HCT116 (cell line): ENCODE results near the gene RAB40C. TPM values are rescaled to one million over a fixed set of nuclear protein-coding genes. Genes with fewer than 3 reads are reported as not detected.

ENCODE experiments used
- ATAC-seq: fragments of 200-7000 bp; cut with Tn5 transposase; 2 replicates; pipeline ENCODE4 v1.9.1; 2020; ENCODE audit warnings: mild to moderate bottlenecking, moderate library complexity
- BruUV-seq: library from RNA; stranded (reverse); fragments of 400-500 nt; replicated peaks from 2 replicates; lab custom pipeline; 2021; lab: Mats Ljungman, UMichigan
- CTCF ChIA-PET: fragments of 300-600 bp; sonication (Branson Sonifier 250); formaldehyde crosslinking; loops from one replicate; lab custom pipeline; 2021; ENCODE audit warnings: antibody characterized with exemption; lab: Charles Lee
- POLR2A ChIA-PET: fragments of 300-600, 350-600 bp; sonication (Branson Sonifier 250); formaldehyde crosslinking; loops from one replicate; lab custom pipeline; 2021; ENCODE audit warnings: antibody characterized with exemption; lab: Charles Lee
- RAD21 ChIA-PET, 2 experiments: fragments of 300-600 bp; sonication (Branson Sonifier 250); formaldehyde crosslinking; loops; one replicate each; lab custom pipeline; 2023; ENCODE audit warnings: low total read pairs in 2 of 2; ENCODE audit not compliant: uncharacterized antibody in 2 of 2, unreplicated experiment in 2 of 2, low non-redundant PET in 1 of 2; lab: Charles Lee
- DNase-seq: peaks from one replicate; pipeline ENCODE4 v3.0.0-alpha.2; 2010; ENCODE audit warnings: low read depth, low spot score
- H2AFZ ChIP-seq: fragments of 200-600 bp; shearing (Covaris generic), sonication (generic); 2 replicates; pipeline ENCODE4 v1.6.1; 2017; ENCODE audit warnings: low read depth, mixed run types, mixed read lengths, antibody characterized with exemption, low read length; ENCODE audit not compliant: poor library complexity, severe bottlenecking
- H3K27ac ChIP-seq: 2 replicates; pipeline ENCODE4 v1.5.1; 2012; ENCODE audit warnings: low read depth, low read length
- H3K27me3 ChIP-seq: fragments of 200-600 bp; sonication (generic); 2 replicates; pipeline ENCODE4 v1.6.1; 2016; ENCODE audit warnings: mixed run types, low read length, mixed read lengths; ENCODE audit not compliant: insufficient read depth
- H3K36me3 ChIP-seq, 2 experiments: fragments of 200-500 bp in 1 of 2; fragments of 200-600 bp in 1 of 2; sonication (Bioruptor generic) in 1 of 2; sonication (generic) in 1 of 2; 2 replicates each; pipeline versions ENCODE4 v1.5.1 to v1.6.1; 2014 to 2016; ENCODE audit warnings: low read length in 2 of 2, inconsistent platforms in 1 of 2, mixed read lengths in 1 of 2, mixed run types in 1 of 2; ENCODE audit not compliant: insufficient read depth in 2 of 2, control insufficient read depth in 1 of 2
- H3K4me1 ChIP-seq, 2 experiments: fragments of 200-600 bp in 1 of 2; sonication (generic) in 1 of 2; 2 replicates each; pipeline versions ENCODE4 v1.5.1 to v1.6.1; 2012 to 2017; ENCODE audit warnings: low read length in 2 of 2, inconsistent platforms in 1 of 2, mild to moderate bottlenecking in 1 of 2, mixed read lengths in 1 of 2, mixed run types in 1 of 2, moderate library complexity in 1 of 2; ENCODE audit not compliant: insufficient read depth in 2 of 2, control insufficient read depth in 1 of 2
- H3K4me2 ChIP-seq: fragments of 200-600 bp; sonication (generic); 2 replicates; pipeline ENCODE4 v1.6.1; 2017; ENCODE audit warnings: mixed run types, low read length, mixed read lengths
- H3K4me3 ChIP-seq, 2 experiments: fragments of 200-600 bp in 1 of 2; sonication (generic) in 1 of 2; replicated peaks in 1 of 2; 2 replicates each; pipeline ENCODE4 v1.5.1; 2011 to 2016; ENCODE audit warnings: low read length in 2 of 2, control low read depth in 1 of 2, low read depth in 1 of 2, mild to moderate bottlenecking in 1 of 2, mixed read lengths in 1 of 2, mixed run types in 1 of 2
- H3K79me2 ChIP-seq: fragments of 200-600 bp; sonication (generic); 2 replicates; pipeline ENCODE4 v1.6.1; 2017; ENCODE audit warnings: mild to moderate bottlenecking, mixed run types, low read length, moderate library complexity, mixed read lengths; ENCODE audit not compliant: insufficient read depth
- H3K9ac ChIP-seq: fragments of 200-600 bp; sonication (generic); 2 replicates; pipeline ENCODE4 v1.6.1; 2016; ENCODE audit warnings: low read length, mixed read lengths
- H3K9me2 ChIP-seq: fragments of 200-600 bp; sonication (generic), shearing (Covaris generic); 2 replicates; pipeline ENCODE4 v1.6.1; 2017; ENCODE audit warnings: mixed run types, mild to moderate bottlenecking, moderate library complexity; ENCODE audit not compliant: insufficient read depth
- H3K9me3 ChIP-seq, 2 experiments: fragments of 200-500 bp in 1 of 2; fragments of 200-600 bp in 1 of 2; sonication (Bioruptor generic) in 1 of 2; sonication (generic) in 1 of 2; 2 replicates each; pipeline ENCODE4 v1.6.1; 2014 to 2017; ENCODE audit warnings: low read length in 2 of 2, mixed read lengths in 2 of 2, inconsistent platforms in 1 of 2, low read depth in 1 of 2, mild to moderate bottlenecking in 1 of 2, mixed run types in 1 of 2, moderate library complexity in 1 of 2; ENCODE audit not compliant: control insufficient read depth in 1 of 2, insufficient read depth in 1 of 2
- H4K20me1 ChIP-seq: fragments of 200-600 bp; sonication (generic), shearing (Covaris generic); 2 replicates; pipeline ENCODE4 v1.6.1; 2017; ENCODE audit warnings: mixed run types, mild to moderate bottlenecking, moderate library complexity; ENCODE audit not compliant: insufficient read depth
- CBX3 ChIP-seq: IDR thresholded peaks from 2 replicates; pipeline ENCODE4 v1.6.1; 2012; ENCODE audit warnings: low read depth
- CEBPB ChIP-seq: IDR thresholded peaks from 2 replicates; pipeline ENCODE4 v1.6.1; 2012; ENCODE audit warnings: low read depth
- EZH2phosphoT487 ChIP-seq: fragments of 200-600 bp; IDR thresholded peaks from 2 replicates; pipeline ENCODE4 v1.6.1; 2018; ENCODE audit warnings: antibody characterized with exemption, borderline replicate concordance
- JUND ChIP-seq: IDR thresholded peaks from 2 replicates; pipeline ENCODE4 v1.6.1; 2012
- MAX ChIP-seq: IDR thresholded peaks from 2 replicates; pipeline ENCODE4 v1.6.1; 2012
- POLR2A ChIP-seq: IDR thresholded peaks from 2 replicates; pipeline ENCODE4 v1.7.0; 2011; ENCODE audit warnings: borderline replicate concordance; ENCODE audit not compliant: insufficient read depth, insufficient read length; ENCODE audit errors: extremely low read depth
- POLR2AphosphoS5 ChIP-seq: IDR thresholded peaks from 2 replicates; pipeline ENCODE4 v1.6.1; 2011; ENCODE audit warnings: mild to moderate bottlenecking, low read depth, low read length, moderate library complexity
- REST ChIP-seq: IDR thresholded peaks from 2 replicates; pipeline ENCODE4 v1.6.1; 2012; ENCODE audit warnings: low read depth
- SIN3A ChIP-seq: IDR thresholded peaks from 2 replicates; pipeline ENCODE4 v1.6.1; 2012; ENCODE audit warnings: low read depth
- SP1 ChIP-seq: IDR thresholded peaks from 2 replicates; pipeline ENCODE4 v1.6.1; 2012; ENCODE audit warnings: low read depth
- SRF ChIP-seq: IDR thresholded peaks from 2 replicates; pipeline ENCODE4 v1.6.1; 2012; ENCODE audit warnings: low read depth
- TCF7L2 ChIP-seq: IDR thresholded peaks from 2 replicates; pipeline ENCODE4 v1.7.0; 2011; ENCODE audit warnings: borderline replicate concordance, inconsistent platforms; ENCODE audit not compliant: insufficient read depth, insufficient read length; ENCODE audit errors: extremely low read depth
- intact Hi-C: fragments of 100-400 bp; cut with micrococcal nuclease; formaldehyde crosslinking; loops from 2 replicates; pipeline ENCODE4 v1.10.0; 2022
- total RNA-seq: library from RNA; stranded (reverse); gene quantifications from one replicate; pipeline ENCODE4 v1.2.1, GENCODE V29; 2021; ENCODE audit not compliant: unreplicated experiment

RAB40C gene
- total RNA-seq, 1 experiment from 2014 or later: 14.1 TPM

GRCh38 chr16:603933-604332, 14.1 kb downstream of the RAB40C start:
- POLR2A ChIA-PET: no interaction called here
- CTCF ChIA-PET: no interaction called here

More at GRCh38 chr16:603933-604332, 14.1 kb downstream of the RAB40C start:
- no peak overlapping the region for H2AFZ ChIP-seq
- DNase-seq (no peak), ATAC-seq (no peak)
- H3K4me3 ChIP-seq: no peak overlapping the region
- H3K9me3 ChIP-seq: no peaks in the 10 kb centered on the region
- TF ChIP-seq POLR2A (no peak), JUND (no peak), TCF7L2 (no peak), REST (no peak), SP1 (no peak), CEBPB (no peak), MAX (no peak), SIN3A (no peak), POLR2AphosphoS5 (no peak), SRF (no peak), CBX3 (no peak), EZH2phosphoT487 (no peak)
- RAD21 ChIA-PET: no interaction called here
- BruUV-seq: no TSS peak
- no peak overlapping the region for H3K9ac ChIP-seq
- peaks cover 0 to 3% of the 10 kb centered on the region in 2 experiments; a peak in 1 of 4 replicates for H3K36me3 ChIP-seq
- H3K27me3 ChIP-seq: no peaks in the 10 kb centered on the region
- H3K4me2 ChIP-seq: no peak overlapping the region
- H3K4me1 ChIP-seq: no peaks in the 10 kb centered on the region
- peaks cover 4% of the 10 kb centered on the region; the same call in 1 of the 2 replicates for H3K79me2 ChIP-seq
- no peak overlapping the region for H3K27ac ChIP-seq
- H4K20me1 ChIP-seq: no peaks in the 10 kb centered on the region
- H3K9me2 ChIP-seq: no peaks in the 10 kb centered on the region
- intact Hi-C loops: no loop called here
